IMR-90 (cell line): ENCODE data around the gene ZNF587B.

Source experiments
- CEBPB ChIP-seq: IDR thresholded peaks from 2 replicates; pipeline ENCODE4 v1.6.1; 2012; ENCODE audit warnings: low read depth, low read length, improper control_type of control experiment
- FOS ChIP-seq: fragments of 150-350 bp; IDR thresholded peaks from 2 replicates; pipeline ENCODE4 v1.6.1; 2016; ENCODE audit warnings: low read depth, low read length
- POLR2A ChIP-seq: IDR thresholded peaks from 2 replicates; pipeline ENCODE4 v1.6.1; 2012; ENCODE audit warnings: mild to moderate bottlenecking, low read depth, low read length
- RCOR1 ChIP-seq: IDR thresholded peaks from 2 replicates; pipeline ENCODE4 v1.6.1; 2012; ENCODE audit warnings: mild to moderate bottlenecking, low read length, improper control_type of control experiment; ENCODE audit not compliant: insufficient replicate concordance
- TF ChIP-seq, protein P1 (sequence below): conservative IDR thresholded peaks from 2 replicates; pipeline ENCODE4 v1.5.1; 2012; ENCODE audit warnings: mild to moderate bottlenecking, low read depth, low read length, improper control_type of control experiment

DNA sequence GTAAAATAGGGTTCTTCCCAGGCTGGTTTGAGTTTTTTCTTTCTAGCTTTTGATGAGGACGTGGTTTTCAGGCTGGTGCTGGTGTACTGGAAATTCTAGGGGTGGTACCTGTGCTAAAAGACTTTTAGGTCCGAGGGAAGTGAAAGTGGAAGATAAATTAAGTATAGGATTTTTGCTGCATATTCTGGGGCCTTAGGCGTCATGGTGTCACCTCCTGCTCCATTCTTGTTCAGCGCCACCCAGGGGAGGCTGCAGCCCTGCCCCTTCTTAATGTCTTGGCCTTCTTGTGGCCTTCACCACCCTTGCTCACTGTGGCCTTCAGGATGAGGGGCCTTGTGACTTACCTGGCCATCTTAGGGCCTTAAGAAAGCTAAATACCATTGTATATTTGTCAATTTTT lies 27.8 kb upstream of the ZNF587B start:
- TF ChIP-seq POLR2A: no peak
- TF ChIP-seq, protein P1, sequence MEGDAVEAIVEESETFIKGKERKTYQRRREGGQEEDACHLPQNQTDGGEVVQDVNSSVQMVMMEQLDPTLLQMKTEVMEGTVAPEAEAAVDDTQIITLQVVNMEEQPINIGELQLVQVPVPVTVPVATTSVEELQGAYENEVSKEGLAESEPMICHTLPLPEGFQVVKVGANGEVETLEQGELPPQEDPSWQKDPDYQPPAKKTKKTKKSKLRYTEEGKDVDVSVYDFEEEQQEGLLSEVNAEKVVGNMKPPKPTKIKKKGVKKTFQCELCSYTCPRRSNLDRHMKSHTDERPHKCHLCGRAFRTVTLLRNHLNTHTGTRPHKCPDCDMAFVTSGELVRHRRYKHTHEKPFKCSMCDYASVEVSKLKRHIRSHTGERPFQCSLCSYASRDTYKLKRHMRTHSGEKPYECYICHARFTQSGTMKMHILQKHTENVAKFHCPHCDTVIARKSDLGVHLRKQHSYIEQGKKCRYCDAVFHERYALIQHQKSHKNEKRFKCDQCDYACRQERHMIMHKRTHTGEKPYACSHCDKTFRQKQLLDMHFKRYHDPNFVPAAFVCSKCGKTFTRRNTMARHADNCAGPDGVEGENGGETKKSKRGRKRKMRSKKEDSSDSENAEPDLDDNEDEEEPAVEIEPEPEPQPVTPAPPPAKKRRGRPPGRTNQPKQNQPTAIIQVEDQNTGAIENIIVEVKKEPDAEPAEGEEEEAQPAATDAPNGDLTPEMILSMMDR: no peak
- TF ChIP-seq CEBPB: no peak
- TF ChIP-seq FOS: no peak
- no peak for TF ChIP-seq RCOR1
